ENCODE data around the gene APOL2.
"Not testable (repeated sequence)": the region's sequence is repeated elsewhere in the genome, so short reads cannot be mapped to it uniquely, and the experiment has no call there.

The APOL2 gene

DNA sequence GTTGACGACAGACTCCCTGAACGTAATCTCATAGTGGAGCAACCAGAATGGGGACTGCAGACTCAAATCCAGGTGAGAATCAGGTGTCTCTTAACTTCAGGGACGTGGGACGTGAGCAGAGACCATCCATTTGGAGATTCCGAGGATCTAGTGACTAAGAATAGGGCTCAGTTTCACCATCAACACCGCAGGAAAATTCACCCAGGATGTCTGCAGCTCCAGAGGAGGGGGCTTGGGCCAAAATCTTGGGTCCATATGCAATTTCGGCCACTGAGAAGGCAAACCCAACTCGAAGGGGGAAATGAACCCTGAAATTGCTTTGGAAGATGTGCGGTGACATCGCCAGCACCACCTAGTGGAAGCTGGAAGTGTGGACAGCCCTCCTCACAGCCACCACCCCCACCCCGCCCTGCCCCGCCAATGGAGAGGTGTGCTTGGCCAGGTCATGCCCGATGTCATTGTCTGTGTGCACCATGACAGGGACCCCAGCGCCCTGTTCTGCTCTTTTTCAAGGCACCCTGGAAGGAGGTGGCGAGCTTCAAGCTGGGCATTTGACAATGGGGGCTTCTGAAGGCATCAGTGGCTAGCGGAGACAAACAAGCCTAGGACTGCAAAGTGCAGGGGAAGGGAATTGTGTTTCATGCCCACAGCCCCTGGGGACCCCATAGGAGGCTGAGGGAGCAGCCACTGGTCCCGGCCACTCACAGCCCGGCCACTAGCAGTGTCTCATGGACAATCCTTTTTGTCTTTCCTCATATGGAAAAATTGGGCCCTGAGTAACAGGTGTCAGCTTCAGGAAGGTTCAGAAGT, 38.4 kb upstream of the APOL2 start:
- no peak for DNase-seq (ENCODE audit: low read depth, low spot score)
- ChIA-PET CTCF (interaction anchor here (0.7 to 16.0 kb wide), 13 partner anchors 9 to 193 kb away, joined by 3 to 202 read pairs (median 4); no protein-coding TSS in a partner anchor), POLR2A (interaction anchor here (0.7 to 1.5 kb wide), 2 partner anchors 20 to 98 kb away, joined by 3 to 4 read pairs; no protein-coding TSS in a partner anchor)
- no peak overlapping the region for H3K4me3 ChIP-seq (ENCODE audit: low read depth, low read length)
- TF ChIP-seq, protein P1, sequence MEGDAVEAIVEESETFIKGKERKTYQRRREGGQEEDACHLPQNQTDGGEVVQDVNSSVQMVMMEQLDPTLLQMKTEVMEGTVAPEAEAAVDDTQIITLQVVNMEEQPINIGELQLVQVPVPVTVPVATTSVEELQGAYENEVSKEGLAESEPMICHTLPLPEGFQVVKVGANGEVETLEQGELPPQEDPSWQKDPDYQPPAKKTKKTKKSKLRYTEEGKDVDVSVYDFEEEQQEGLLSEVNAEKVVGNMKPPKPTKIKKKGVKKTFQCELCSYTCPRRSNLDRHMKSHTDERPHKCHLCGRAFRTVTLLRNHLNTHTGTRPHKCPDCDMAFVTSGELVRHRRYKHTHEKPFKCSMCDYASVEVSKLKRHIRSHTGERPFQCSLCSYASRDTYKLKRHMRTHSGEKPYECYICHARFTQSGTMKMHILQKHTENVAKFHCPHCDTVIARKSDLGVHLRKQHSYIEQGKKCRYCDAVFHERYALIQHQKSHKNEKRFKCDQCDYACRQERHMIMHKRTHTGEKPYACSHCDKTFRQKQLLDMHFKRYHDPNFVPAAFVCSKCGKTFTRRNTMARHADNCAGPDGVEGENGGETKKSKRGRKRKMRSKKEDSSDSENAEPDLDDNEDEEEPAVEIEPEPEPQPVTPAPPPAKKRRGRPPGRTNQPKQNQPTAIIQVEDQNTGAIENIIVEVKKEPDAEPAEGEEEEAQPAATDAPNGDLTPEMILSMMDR (IDR thresholded peaks at IDR 0.05; ENCODE audit: insufficient read depth, low read length, missing control alignments) = peak; percentile 75

DNA sequence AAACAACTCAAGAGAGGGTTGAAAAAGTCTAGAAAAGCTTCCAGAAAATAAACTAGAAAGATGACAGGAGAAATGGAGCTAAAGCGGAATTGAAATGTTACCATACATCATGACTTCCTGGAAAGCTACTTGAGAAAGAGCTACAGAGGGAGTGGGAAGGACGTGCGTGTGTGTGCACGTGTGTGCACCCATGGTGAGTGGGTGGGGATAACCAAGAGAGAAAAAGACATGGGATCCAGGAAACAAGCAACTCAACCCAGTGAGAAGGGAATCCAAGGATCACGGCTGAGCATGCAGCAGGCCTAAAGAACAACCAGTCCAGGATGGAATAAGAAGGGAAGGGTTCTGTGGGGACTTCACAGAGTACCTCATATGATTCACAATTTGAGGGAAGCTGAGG, 35.2 kb upstream of the APOL2 start:
- TF ChIP-seq, protein P1 (IDR thresholded peaks at IDR 0.05; ENCODE audit: insufficient read depth, low read length, missing control alignments) = no peak
- POLR2A ChIA-PET = no interaction called here
- no peak for DNase-seq (ENCODE audit: low read depth, low spot score)
- H3K4me3 ChIP-seq (ENCODE audit: low read depth, low read length) = no peak overlapping the region
- CTCF ChIA-PET = interaction anchor here (1.0 to 16.0 kb wide), 7 partner anchors 12 to 212 kb away, joined by 3 to 202 read pairs (median 3); no protein-coding TSS in a partner anchor

DNA sequence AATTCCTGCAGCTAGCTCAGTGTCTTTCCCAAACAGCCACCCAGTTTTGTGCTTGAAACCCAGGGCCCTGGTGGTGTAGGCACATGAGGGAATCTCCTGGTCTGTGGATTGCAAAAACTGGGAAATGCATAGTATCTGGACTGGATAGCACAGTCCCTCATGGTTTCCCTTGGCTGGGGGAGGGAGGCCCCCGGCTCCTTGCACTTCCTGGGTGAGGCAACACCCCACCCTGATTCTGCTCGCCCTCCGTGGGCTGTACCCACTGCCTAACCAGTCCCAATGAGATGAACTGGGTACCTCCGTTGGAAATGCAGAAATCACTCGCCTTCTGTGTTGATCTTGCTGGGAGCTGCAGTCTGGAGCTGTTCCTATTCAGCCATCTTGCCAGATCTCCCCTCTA, 32.6 kb upstream of the APOL2 start:
- POLR2A ChIA-PET; H3K4me3 ChIP-seq (ENCODE audit: low read depth, low read length); DNase-seq (ENCODE audit: low read depth, low spot score): not testable (repeated sequence)
- CTCF ChIA-PET = interaction anchor here (0.9 to 2.7 kb wide), 2 partner anchors 32 to 76 kb away, joined by 3 to 9 read pairs; partner anchors contain the start of gene APOL2

DNA sequence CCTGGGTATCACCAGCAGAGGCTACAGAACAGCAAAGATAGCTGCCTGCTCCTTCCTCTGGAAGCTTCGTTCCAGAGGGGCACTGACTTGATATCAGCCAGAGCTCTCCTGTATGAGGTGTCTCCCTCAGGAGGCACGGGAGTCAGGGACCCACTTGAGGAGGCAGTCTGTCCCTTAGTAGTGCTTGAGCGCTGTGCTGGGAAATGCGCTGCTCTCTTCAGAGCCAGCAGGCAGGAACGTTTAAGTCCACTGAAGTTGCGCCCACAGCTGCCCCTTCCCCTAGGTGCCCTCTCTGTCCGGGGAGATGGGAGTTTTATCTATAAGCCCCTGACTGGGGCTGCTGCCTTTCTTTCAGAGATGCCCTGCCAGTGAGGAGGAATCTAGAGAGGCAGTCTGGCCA, 31.9 kb upstream of the APOL2 start:
- POLR2A ChIA-PET; DNase-seq (ENCODE audit: low read depth, low spot score); H3K4me3 ChIP-seq (ENCODE audit: low read depth, low read length): not testable (repeated sequence)
- CTCF ChIA-PET = interaction anchor here (2.7 kb wide), 1 partner anchor 32 kb away, joined by 9 read pairs; the partner anchor contains the start of gene APOL2

DNA sequence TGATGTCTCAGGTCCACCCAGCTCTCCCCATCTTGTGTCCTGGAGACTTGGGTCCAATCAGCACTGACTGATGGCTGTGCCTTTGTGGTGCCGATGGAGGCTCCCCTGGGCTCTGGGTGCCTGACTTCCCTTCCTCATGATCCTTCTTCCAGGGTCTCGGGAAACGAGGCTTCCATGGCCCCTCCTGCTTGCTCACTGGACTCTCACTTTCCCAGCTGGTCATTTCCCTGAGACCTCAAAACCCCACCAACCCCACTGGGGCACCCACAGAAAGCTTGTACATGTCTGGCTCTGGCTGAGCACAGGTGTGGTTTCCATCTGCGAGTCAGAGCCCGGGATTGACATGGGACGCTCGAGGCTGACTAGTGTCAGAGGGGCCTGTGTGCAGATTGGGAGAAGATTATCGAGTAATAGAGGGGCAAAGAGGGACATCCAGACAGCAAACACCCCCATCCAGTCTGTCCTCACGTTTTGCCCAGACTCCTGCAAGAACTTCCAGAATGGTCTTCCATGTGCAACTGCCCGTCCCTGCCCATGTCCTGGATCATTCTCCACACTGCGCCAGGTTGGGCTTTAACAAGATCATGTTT, 28.7 kb upstream of the APOL2 start:
- ChIA-PET CTCF (no interaction called here), POLR2A (no interaction called here)
- TF ChIP-seq, protein P1 (IDR thresholded peaks at IDR 0.05; ENCODE audit: insufficient read depth, low read length, missing control alignments) = no peak
- no peak for DNase-seq (ENCODE audit: low read depth, low spot score)
- no peak overlapping the region for H3K4me3 ChIP-seq (ENCODE audit: low read depth, low read length)

DNA sequence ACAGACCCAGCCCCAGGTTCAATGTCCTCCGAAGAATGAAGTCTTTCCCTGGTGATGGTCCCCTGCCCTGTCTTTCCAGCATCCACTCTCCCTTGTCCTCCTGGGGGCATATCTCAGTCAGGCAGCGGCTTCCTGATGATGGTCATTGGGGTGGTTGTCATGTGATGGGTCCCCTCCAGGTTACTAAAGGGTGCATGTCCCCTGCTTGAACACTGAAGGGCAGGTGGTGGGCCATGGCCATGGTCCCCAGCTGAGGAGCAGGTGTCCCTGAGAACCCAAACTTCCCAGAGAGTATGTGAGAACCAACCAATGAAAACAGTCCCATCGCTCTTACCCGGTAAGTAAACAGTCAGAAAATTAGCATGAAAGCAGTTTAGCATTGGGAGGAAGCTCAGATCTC, 27.7 kb upstream of the APOL2 start:
- ChIA-PET POLR2A (no interaction called here), CTCF (interaction anchor here (1.2 kb wide), 1 partner anchor 28 kb away, joined by 3 read pairs; the partner anchor contains the start of gene APOL2)
- no peak for DNase-seq (ENCODE audit: low read depth, low spot score)

DNA sequence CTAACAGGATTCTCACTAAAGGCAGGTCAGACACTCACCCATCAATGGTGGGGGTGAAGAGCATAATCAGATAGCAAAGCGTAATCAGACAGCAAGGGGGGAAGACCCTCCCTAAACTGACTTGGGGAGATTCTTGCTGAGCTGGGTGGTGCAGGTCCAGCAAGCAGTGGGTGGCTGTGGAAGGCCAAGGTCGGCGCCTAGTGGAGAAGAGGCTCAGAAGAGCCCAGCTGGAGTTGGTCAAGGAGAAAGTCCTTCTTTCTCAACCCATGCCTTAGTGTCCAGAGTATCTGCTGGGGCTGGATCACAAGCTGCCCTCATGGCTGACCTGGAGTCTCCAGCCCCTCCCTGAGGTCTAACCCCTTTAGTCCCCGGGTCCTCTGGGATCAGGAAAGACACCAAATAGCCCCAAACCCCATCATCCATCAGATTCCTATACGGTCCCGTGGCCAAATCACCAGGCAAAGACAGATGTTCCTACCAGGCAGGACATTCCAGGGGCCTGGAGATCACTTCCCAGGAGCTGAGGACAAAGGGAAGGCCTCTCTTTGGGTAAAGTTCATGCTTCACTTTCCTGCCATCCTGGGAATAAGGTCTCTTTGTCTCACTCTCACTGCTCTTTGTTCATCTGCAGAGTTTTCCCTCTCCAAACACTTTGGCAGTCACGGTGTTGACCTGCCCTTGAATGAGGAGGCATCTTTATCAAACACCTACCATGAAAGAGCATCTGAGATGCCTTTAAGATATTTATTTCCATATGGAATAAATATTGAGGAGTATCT, 24.7 kb upstream of the APOL2 start:
- CTCF ChIA-PET = interaction anchor here (1.5 to 1.7 kb wide), 3 partner anchors 14 to 71 kb away, joined by 4 to 9 read pairs (median 6); partner anchors contain the start of gene APOL2
- H3K4me3 ChIP-seq (ENCODE audit: low read depth, low read length); POLR2A ChIA-PET; DNase-seq (ENCODE audit: low read depth, low spot score): not testable (repeated sequence)

More for the DNA sequence above, 27.7 kb upstream of the APOL2 start:
- TF ChIP-seq, protein P1 (IDR thresholded peaks at IDR 0.05; ENCODE audit: insufficient read depth, low read length, missing control alignments) = no peak
- no peak overlapping the region for H3K4me3 ChIP-seq (ENCODE audit: low read depth, low read length)

DNA sequence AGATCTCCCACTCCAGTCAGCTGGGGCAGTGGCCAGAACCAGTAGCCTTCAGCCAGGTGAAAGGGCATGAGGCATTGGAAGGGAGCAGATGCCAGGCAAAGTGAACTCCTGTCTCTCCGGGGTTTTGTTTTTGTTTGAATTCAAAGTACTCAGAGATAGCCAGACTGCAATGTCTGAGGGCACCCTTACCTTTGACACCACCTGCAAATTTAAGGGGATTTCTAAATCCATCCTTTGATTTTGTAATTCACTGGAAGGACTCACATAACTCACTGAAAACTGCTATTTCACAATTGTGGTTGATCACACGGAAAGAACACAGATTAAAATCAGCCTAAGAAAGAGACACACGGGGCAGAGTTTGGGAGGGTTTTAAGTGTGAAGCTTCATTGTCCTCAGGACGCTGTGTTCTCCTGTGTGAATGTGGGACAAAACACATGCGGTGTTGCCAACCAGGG, 23.9 kb upstream of the APOL2 start:
- POLR2A ChIA-PET; H3K4me3 ChIP-seq (ENCODE audit: low read depth, low read length); DNase-seq (ENCODE audit: low read depth, low spot score): not testable (repeated sequence)
- CTCF ChIA-PET = interaction anchor here (1.6 kb wide), 1 partner anchor 71 kb away, joined by 4 read pairs; no protein-coding TSS in a partner anchor

DNA sequence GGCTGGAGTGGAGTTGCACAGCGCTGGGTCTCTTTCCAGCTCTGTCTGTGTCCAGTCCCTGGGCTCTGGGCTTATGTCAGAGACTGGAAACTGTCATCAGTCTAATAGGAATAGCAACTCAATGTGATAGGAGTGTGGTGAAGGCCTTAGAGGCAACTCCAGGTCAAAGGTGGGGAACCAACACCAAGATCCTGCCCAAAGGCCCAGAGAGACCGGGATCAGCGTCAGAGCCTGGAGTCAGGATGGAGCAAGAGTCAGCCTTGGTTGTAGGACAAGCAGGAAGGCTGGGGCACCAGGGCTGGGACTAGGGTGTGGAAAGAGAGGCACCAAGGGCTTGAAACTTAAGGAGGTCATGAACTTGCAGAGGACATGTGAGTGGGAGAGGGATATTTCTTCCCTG, 23.0 kb upstream of the APOL2 start:
- H3K4me3 ChIP-seq (ENCODE audit: low read depth, low read length); DNase-seq (ENCODE audit: low read depth, low spot score); POLR2A ChIA-PET; CTCF ChIA-PET: not testable (repeated sequence)

DNA sequence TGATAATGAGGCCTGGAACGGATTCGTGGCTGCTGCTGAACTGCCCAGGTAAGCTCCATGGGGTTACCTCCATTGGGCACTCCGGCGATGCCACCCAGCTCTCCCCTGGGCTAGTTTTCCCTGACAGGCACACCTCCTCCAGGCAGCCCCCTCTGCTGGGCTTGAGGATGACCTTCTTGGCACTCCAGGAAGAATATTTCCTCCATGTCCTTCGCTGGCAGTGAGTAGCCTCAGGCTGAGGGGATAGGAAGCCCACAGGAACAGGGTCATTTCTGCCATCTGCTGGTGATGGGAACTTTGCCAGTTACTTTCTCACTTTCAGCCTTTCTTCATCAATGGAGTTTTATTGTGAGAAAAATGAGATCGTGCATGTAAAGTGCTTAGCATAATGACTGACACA, 22.3 kb upstream of the APOL2 start:
- POLR2A ChIA-PET = not testable (repeated sequence)

More for the DNA sequence above, 22.3 kb upstream of the APOL2 start:
- DNase-seq (ENCODE audit: low read depth, low spot score); H3K4me3 ChIP-seq (ENCODE audit: low read depth, low read length); CTCF ChIA-PET: not testable (repeated sequence)

All from AG04449 (cell line).